Germinal center (tissue), 1 donor: ENCODE results near the gene LRIG1.

Source experiments
- DNase-seq: peaks from one replicate; pipeline ENCODE4 v3.0.0; 2012; ENCODE audit warnings: mixed read lengths, low spot score

Gene LRIG1

DNA sequence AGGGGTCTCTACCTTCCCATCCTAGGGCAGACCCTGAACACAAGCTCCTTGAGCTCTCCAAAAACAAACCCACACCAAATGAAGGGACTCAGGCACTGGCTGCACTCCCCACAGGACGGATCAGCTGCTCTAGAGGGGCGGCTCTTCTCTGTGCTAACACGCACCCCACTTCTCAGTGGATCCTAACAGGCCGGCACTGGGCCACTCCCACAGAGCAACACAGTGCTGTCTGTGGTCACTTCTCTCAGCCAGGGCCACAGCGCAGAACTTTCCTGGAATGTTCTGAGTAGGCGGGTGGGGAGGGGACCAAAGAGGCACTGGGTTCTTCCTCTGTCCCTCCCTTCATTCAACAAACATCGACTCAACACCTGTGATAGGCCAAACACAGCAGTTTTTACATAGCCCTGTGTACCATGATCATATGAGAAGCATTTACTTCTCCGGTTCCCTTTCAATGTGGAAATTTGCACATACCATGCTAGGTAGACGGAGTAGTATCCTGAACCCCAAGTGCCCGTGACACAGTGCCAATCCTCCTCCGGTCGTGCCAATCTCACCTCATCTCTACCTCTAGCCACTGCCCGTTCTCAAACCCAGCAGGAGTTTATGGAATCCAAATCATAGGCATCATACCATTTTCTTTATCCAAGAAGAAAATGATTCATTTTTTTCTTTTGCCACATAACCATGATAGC is 98.1 kb downstream of the LRIG1 start:
- DNase-seq = no peak

- DNase-seq = no peak
Observed at GRCh38 chr3:66401675-66402491, 98.9 kb downstream of the LRIG1 start.

GRCh38 chr3:66401157-66401550 is 99.7 kb downstream of the LRIG1 start:
- no peak for DNase-seq

GRCh38 chr3:66400411-66401156 is 100.2 kb downstream of the LRIG1 start:
- no peak for DNase-seq

- DNase-seq = no peak
Observed at GRCh38 chr3:66399529-66400232, 101.1 kb downstream of the LRIG1 start.

GRCh38 chr3:66398228-66399025 is 102.4 kb downstream of the LRIG1 start:
- no peak for DNase-seq

DNA sequence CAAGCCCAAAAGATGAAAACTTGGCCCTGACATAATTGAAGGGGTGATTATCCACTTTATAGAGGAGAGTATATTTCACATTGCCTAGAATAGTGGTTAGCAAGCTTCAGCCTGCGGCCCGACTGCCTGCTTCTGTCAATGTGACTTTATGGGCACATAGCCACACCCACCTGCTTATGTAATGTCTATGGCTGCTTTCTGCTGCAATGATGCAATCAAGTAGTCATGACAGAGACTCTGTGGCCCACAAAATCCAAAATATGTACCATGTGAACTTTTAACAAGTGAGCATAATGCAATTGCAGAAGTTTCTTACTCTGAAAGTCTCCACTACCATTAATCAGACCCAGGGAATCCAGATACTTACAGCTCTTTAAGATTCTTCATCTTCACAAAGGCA is 103.1 kb downstream of the LRIG1 start:
- no peak for DNase-seq

DNA sequence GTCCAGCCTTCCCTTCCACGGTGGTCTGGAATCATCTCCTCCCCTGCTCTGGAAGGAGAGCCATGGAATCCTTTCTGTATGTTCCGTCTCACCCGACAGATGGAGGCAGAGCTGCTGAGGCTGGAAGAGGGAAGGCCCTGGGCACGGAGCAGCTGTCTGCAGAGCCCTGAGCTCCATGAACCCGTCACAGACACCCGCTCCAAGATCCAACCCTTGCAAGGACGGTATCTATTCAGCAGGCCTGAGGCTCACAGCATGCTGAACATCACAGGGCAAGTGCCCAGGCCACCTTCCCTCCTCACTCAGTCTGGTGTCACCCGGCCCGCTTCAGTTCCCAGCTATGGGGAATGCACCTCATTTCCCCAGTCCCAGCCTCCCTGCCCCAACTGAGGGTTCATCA is 103.9 kb downstream of the LRIG1 start:
- DNase-seq = no peak

GRCh38 chr3:66396161-66396760 is 104.6 kb downstream of the LRIG1 start:
- no peak for DNase-seq

GRCh38 chr3:66395635-66396034 is 105.2 kb downstream of the LRIG1 start:
- no peak for DNase-seq

GRCh38 chr3:66394753-66395249 is 106.0 kb downstream of the LRIG1 start:
- DNase-seq = no peak

GRCh38 chr3:66394019-66394752 is 106.6 kb downstream of the LRIG1 start:
- peak; percentile 68 for DNase-seq

DNA sequence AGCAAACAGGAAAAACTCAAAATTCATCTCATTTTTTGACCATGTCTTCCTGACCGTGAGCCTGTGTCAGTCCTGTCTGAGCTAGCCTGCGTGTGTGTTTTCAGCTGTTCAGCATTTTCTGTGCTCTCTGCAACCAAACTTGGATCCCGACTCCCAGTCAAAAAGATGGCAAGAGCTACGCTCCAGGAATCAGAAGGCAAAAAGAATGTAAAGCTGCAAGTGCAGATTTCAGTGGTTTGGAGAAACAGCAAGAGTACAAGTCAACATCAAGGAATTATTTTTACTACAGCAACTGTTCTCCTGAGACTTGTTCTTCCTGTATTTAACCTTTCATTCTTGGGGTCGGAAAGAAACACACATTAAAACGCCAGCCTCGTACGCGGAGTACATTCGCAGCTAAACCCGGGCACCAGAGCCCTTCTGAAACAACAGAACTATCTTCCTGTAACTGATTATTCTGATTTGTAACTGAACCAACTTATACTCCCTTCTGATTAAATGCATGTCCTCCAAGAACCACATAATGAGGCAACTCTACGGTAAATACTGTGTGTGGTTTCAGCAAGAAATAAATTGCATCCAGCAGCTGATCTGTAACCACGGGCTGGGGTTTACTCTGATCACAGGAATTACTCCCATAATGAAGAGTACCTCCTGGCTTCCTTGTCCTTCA is 107.4 kb downstream of the LRIG1 start:
- no peak for DNase-seq

DNA sequence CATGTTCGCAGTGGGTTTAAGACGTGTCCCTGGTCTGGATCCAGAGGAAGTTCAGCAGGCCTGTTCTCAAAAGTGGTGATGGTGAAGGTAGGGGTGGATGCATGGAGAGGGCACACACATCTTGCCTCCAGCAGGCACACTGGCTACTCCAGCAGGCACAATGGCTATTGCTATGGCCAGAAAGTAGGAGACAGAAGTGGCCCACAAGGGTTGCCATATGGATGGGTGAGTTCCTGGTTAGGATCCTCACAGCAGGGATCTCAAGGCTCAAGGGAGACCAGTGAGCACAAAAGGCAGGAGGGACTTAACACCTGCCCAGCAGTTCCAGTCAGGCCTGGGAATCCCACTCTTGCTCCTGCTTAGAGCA is 107.9 kb downstream of the LRIG1 start:
- DNase-seq = no peak

DNA sequence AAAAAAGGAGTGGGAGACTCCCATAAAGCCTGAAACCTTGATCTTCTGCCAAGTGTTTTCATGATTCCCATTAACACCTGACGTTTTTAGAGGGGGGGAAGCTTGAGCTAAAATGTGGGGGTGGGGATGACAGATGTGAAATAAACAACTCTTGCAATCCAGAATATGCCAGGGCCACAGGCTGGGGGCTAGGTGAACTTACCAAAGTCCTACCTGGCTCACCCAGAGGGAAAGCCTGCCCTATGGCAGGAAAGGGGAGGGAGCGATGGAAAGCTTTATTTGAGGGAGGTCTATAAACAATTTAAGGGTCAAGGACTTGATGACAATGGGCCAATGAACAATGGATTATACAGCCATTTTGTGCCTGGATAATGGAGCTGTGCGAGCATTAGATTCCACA is 108.3 kb downstream of the LRIG1 start:
- no peak for DNase-seq

DNA sequence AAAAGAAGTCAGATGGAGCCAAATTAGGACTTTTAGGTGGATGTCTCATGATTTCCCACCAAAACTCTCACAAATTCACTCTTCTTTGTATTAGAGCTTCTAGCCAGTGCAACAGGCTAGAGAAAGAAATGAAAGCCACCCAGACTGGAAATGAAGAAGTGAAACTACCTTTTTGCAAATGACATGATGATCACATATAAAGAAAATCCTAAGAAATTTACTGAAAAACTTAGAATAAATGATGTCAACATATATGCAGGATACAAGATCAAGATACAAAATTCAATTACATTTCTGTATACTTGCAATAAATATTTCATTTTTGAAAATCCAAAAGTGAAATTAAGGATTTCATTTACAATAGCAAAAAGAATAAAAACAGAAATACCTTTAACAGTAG is 110.8 kb downstream of the LRIG1 start:
- DNase-seq = no peak

DNA sequence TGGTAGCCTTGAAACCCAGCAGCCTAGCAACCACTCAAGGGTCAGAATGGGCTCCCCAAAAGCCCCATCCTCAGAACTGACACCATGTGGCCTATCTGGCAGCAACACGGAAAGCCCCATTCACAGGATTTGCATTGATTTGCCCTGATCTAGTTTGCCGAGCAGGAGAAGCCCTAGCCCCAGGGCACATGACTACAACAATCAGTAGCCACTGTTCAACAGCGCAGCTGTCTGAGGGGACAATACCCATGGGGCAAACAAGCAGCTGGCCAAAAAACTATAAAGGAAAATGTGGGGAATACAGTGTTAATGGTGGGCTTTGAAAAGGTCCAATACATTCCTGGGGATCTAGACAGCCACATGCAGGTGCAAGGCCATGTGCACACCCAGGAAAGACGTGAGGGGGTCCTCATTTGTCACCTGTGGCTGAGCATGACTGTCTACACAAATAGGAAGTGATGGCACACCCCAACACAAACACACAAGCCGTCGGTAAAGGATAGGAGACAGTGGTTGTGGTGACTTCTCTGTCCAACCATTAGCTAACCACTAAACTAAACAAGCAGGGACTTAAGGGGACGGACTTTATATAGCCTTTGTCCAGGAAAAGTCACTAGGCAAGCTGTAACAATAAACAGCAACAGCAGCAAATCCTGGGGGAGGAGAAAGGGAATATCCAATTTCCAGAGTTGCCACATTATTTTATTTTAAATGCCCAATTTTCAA is 113.7 kb downstream of the LRIG1 start:
- DNase-seq = peak; percentile 53

DNA sequence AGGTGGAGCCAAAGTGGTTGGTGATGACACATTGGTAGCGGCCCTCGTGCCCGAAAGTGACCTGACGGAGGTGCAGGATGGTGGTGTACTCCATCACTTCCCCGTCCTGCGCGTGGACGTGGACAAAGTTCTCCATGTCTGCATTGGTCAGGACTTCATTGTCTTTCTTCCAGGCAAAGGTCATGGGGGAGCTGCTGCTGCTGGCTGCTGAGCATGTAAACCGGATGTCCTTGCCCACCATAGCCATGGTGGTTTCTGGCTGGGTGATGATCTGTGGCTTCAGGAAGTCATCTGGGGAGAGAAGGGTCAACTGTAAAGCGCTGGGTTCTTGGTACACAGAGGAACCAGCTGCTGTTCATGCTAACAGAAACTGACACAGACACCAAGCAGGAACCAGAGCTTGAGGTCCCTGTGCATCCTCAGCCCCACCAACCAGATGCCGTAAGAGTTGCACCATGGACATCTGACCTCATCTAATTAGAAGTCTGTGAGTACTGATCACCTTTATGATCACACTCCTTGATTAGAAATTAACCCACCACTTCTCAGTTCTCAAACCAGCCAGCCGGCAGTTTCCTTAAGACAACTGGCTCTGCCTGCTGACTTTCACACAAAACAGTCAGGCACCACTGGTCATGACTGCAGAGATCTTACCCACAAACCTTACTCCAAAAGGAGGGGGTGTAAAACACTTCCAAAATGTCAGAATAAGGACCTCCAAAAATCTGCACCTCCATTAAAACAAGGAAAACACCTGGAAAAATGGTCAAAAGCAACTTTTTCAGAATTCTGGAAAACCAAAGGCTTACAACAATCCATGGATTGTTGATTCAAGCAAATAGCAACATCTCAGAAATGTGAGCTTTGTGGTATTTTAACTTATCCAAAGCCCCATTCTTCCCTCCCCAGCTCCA is 114.6 kb downstream of the LRIG1 start:
- peak; percentile 42 for DNase-seq
